ENCODE results near the gene NT5C1B.

NT5C1B gene

DNA sequence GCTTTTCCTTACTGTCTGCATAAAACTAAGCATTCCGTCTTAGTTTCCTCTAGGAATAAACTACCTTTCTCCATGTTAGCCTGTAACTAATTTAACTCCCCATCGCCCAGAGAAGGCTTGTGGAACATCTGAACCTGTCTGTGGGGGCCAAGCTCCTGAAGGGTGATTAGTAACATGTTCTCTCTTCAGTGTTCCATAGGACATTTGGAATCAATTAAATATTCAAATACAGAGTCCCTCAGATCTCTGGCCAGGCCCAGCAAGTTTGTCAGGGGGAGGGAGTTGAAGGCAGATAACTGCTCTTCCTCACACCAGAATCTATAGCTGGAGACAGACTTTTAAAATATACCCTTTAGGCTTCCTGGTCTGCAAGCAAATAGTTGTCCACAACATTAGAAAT lies 37.7 kb downstream of the NT5C1B start:
- no peak for DNase-seq (ENCODE audit: low read depth in 1 of 2, low spot score in 1 of 2)

DNA sequence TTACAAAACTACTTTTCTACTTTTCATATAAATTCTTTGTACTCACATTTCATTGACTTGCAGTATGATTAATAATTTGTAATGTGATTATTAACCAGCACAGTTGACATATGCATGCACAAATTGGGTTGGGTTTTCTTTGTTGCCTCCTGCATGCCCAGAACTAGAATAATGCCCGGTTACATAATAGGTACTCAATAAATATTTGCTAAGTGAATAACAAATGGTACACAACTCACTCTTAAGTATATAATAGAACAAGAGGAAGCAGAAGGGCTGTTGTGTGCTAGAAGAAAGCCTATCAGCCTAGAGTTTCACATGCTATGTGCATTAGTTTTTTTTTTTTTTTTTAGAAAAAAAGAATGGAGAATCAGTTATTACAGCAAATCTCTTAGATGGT lies 38.2 kb downstream of the NT5C1B start:
- no peak for DNase-seq (ENCODE audit: low read depth in 1 of 2, low spot score in 1 of 2)

DNA sequence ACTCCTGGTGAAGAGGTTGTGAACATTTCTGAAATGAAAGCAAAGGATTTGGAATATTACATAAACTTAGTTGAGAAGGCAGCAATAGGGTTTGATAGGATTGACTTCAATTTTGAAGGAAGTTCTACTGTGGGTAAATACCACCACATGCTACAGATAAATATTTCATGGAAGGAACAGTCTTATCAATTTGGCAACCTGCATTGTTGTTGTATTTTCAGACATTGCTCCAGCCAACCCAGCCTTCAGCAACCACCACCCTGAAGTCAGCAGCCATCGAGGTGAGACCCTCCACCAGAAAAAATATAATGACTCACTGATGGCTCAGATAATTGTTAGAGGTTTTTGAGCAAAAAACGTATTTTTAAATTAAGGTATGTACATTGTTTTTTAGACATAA lies 38.9 kb downstream of the NT5C1B start:
- no peak for DNase-seq (ENCODE audit: low read depth in 1 of 2, low spot score in 1 of 2)

DNA sequence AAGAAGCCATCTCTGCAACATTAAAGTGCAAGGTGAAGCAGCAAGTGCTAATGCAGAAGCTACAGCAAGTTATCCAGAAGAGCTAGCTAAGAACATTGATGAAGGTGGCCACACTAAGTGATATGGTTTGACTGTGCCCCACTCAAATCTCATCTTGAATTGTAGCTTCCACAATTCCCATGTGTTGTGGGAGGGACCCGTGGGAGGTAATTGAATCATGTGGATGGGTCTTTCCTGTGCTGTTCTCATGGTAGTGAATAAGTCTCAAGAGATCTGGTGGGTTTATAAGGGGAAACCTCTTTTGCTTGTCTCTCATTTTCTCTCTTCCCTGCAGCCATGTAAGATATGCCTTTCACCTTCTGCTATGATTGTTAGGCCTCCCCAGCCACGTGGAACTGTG lies 40.3 kb downstream of the NT5C1B start:
- DNase-seq (ENCODE audit: low read depth in 1 of 2, low spot score in 1 of 2): no peak

DNA sequence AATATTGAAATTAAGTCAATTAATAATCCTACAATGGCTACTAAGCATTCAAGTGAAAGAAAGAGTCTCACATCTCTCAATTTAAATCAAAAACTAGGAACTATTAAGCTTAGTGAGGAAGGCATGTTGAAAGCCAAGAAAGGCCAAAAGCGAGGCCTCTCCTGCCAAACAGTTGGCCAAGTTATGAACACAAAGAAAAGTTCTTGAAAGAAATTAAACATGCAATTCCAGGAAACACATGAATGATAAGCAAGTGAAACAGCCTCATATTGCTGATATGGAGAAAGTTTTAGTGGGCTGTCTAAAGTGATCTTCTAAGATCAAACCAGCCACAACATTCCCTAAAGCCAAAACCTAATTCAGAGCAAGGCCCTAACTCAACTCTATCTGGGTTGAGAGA lies 40.7 kb downstream of the NT5C1B start:
- DNase-seq (ENCODE audit: low read depth in 1 of 2, low spot score in 1 of 2): no peak

DNA sequence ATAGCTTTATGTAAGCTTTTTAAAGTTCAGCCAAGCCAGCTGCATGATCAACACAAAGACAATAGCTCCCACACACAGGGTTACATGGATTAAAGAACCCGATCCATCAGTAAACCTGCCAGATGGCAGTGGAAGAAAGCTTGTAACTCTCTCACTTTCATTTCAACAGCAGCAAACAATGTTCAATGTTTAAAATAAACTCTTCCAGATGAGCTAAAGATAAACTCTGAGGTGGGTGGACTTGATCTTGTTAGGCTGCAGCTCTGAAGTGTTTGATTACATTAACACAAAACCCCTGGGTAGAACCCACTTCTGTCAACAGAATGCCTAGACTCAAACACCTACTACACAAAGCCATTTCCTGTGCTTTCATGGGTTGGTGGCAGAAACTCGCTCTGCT lies 42.8 kb downstream of the NT5C1B start:
- DNase-seq (ENCODE audit: low read depth in 1 of 2, low spot score in 1 of 2): no peak

DNA sequence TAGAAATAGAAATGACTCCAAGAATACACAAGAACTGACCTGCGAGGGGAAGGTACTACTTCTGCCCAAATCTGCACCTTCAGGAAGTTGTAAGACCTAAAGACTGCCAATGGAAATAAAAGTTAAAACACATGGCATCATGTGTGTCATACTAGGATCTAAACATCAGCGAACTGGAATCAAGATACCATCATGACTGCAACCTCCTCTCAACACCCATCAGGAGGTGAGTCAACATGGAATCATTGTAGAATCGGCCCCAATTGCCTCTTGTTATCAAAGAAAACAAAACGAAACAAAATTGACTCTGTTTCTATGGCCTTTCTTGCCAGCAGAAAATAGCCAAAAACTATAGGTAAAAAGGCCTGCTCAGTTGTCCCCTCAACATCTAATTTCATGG lies 44.0 kb downstream of the NT5C1B start:
- DNase-seq (ENCODE audit: low read depth in 1 of 2, low spot score in 1 of 2): no peak

DNA sequence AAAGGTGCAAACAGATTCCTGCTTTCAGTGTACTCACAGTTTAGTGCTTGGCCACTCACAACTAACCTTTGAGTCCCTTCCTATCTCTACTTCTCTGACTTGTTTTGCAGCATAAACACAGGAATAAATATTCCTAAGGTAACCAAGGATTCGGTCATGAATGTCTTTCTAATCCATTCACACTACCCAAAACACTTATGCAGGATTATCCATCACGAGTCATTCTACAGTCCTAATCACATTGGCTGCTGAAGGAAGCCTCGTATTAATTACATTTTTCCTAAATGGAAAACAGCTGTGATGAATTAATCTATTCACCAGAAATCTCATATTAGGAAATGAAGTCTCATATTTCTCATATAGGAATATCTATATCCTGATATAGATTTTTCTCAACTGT lies 45.2 kb downstream of the NT5C1B start:
- no peak for DNase-seq (ENCODE audit: low read depth in 1 of 2, low spot score in 1 of 2)

DNA sequence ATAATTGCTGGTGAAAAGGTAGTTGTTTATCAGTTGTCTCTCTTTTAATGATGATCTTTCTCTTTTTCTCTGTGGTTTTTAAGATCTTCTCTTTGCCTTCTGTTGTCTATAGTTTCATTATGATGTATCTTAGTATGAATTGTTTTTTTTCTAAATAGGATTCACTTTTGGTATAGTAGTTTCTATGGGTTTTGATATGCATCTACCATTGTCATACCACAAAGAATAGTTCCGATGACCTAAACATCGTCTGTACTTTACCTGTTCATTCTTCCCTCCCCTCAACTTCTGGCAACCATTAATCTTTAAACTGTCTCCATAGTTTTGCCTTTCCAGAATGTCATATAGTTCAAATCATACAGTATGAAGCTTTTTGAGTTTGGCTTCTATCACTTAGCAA lies 48.5 kb downstream of the NT5C1B start:
- DNase-seq (ENCODE audit: low read depth in 1 of 2, low spot score in 1 of 2): no peak

DNA sequence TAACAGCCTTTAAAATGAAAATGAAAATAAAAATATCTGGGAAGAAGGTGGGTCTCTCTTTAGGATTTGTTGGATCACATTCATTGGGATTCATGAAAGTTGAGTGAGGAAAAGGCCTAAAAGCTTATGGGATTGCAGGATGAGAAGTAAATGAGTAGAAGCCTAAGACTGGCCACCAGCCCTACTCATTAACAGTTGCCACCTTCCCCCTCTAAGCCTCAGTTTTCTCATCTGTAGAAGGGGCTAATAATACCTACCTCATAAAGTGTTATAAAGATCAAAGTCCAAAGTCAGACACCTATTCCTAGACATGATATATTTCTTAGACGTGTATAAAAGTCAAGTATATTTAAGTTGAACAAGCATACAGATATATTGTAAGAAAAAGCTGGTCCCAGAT lies 52.7 kb downstream of the NT5C1B start:
- DNase-seq (ENCODE audit: low read depth in 1 of 2, low spot score in 1 of 2): no peak

DNA sequence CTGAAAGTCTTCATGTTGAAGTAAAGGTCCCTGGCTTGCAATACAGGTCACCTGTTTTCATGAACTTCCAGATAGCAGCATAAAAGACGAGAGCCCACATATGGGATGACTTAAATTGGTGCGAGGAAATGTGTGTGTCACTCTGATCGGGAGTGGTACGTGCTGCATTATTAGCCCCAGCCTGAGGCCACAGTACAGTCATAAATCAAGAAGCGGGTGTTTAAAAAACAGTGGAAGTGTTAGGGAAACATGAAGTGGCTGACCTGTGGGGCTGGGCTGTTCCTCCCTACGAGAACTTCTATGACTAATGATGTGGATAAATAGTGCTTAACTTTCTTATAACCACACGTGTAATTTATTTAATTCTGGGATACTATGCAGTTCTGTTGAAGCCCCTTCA lies 53.3 kb downstream of the NT5C1B start:
- no peak for DNase-seq (ENCODE audit: low read depth in 1 of 2, low spot score in 1 of 2)

DNA sequence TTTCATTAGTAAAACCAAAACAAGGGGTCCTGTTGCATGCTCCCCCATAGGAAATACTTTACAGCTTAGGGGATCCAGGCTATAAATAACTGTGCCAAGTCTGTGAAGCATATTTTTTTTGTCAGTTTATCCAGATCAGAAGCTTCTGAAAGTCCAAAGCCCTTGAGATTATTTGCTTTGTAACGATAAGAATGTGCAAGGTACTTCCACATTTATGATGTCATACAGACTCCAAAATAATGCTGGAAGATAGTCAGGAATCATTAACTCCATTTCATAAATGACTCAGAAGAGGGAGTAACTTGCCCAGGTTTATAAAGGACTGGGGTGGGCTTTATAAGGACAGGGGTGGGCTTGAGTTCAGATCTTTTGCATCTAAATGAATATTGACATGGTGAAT lies 58.2 kb downstream of the NT5C1B start:
- no peak for DNase-seq (ENCODE audit: low read depth in 1 of 2, low spot score in 1 of 2)

DNA sequence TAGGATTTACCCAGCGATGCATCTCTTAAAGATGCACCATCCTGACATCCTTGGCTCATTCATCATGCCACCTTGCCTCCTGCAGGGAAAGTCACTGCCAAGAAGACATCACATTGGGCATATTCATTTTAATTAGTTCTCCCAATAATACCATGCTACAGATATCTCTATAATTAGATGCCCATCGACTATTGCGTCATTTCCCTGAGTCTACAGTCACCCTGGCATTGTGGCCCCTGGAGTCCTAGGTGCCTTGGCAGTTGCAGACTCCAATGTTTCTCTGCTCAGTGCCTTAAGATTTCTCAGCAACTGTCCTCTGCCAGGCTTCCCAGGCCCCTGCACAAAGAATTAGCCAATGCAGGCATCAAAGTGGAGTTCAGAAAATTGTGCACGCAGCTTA lies 61.5 kb downstream of the NT5C1B start:
- DNase-seq (ENCODE audit: low read depth in 1 of 2, low spot score in 1 of 2): no peak

DNA sequence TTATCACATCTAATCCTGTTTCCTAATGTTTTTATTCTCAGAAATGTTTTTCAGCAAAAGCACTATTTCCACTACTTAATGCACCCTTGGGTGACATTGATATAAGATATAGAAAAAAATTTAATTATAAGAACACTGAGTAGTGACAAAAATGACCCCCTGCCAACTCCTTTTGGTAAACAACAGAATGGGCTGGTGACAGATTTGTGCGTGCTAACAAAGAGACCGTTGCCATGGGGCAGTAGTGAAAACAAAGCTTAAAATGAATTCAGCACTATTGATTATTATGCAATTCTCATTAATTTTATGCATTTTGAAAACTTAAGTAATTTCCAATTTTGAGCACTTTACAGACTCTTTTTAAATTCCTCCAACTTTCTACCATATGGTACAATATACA lies 62.0 kb downstream of the NT5C1B start:
- DNase-seq (ENCODE audit: low read depth in 1 of 2, low spot score in 1 of 2): no peak

DNA sequence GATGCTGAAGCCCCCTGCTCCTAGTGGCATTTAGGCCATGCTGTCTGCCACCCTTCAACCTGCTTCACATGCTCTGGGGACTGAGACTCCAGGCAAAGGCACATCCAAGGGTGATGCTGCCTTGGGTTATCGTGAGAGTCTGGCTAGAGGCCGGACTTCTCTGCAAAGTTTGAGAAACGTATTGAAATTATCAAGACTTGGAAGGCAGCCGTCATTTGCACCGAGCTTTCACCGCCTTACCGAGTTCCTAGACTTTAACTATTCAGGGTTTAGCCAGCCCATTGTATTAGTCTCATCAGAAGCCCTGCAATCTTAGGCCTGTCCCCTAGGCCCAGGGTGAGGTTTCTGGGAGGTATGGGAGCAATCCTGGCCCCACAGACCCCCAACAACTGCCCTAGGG lies 62.9 kb downstream of the NT5C1B start:
- DNase-seq (ENCODE audit: low read depth in 1 of 2, low spot score in 1 of 2): no peak

DNA sequence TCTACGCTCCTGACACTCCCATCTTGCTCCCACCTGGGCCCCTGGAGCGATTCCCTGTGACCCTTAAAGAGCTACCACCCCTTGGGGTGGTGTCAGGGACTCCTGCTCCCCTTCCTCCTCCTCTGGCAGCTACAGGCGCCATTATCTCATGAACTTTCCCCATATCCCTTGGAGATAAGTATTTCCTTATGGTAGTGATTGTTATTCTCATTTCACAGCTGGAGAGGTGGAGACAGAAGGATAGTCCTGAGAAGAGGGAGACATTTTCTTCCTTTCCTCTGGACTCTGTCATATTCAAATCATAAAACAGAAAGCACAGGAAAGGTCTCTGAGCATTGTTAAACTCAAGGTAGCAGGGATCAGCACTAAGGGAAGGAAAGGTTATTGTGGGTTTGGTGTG lies 63.5 kb downstream of the NT5C1B start:
- DNase-seq (ENCODE audit: low read depth in 1 of 2, low spot score in 1 of 2): no peak

DNA sequence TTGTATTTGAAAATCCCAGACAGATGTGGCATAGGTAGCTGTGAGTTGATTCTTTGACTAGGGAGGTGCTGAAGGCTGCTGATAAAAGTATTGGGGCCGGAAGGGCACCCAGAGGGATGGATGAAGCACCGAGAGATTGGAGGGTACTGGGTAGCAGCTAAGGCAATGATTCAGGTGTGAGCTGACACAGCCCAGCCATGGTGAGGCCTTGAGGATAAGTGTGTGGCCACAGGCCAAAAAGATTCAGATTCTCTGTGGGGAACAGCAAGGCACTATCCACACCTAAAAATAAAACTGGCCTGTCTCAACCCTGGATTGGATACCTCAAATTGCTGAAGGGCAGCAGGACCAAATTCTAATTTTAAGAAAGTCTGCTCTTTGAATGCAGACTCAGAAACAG lies 64.1 kb downstream of the NT5C1B start:
- no peak for DNase-seq (ENCODE audit: low read depth in 1 of 2, low spot score in 1 of 2)

DNA sequence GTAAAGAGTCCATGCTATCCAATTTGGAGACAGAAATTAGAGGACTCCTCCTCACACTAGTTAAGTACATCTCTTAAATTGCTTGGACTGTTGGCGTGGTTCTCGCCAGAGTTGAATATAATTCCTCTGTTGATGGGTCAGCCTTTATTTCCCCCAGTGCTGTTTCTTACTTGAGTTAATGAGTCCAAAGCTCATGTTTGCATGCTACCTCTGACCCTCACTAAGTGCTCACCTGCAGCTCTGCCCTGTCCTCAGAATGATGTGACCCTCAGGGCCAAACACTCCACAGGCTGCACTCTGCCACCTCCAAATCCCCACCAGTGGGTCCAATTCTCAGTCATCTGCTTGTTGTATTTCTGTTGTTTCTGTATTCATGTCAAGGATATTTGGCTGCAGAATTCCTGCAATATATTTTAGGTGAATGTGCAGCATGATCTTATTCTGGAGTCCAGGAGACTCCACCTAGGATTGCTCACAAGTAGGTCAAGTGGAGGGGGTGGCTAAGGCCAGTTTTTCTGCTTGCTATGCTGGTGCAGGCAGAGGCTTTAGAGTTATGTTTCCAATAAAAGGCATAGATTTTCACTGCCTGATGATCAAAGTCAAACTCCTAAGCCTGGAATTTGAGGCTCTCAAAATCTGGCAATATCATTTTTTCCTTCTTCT lies 66.8 kb downstream of the NT5C1B start:
- no peak for DNase-seq (ENCODE audit: low read depth in 1 of 2, low spot score in 1 of 2)

DNA sequence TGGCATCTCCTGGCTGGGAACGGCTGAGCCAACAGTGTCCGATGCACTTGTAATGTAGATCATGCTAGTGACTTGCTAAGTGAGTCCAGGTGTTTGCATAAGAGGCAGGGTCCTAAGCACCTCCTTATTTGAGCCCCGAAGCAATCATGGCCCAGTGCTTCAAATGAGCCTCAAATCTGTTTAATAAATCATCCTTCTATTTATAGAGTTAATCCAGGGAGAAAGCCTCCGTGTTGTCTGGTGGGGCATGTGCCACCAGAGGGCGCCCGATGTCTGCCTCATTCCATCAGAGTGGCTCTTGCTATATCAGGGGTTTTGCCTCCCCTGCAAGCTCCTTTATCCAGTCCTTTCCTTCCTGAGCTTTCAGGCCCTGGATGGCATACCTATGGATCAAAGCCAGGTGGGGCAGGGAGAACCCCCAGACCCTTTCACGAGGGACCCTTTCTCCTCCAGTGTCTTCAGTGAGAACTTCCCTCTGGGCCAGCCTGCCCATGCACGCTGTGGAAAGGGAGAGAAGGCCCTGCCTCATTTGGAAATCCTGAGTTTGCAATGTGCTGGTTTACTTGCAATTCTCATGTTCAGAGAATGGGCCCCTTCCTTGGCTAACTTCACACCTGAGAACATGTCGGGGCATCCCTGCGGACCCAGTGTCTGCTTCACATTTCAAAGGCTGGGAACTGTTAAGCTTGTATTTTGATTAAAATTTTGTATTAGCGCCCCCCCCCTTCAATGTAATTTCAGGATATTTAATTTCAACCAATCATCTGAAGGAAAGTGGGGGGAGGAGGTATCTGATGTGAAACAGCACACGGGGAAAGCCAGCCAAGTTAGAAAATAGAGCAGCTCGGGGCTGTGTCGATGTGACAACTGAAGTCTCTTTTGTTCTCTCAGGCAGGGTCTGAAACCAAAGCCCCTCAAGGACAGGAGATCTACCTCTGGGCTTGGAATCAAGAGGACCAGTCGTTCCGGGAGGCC lies 68.6 kb downstream of the NT5C1B start:
- peak; percentile 49 to 64 for DNase-seq (ENCODE audit: low read depth in 1 of 2, low spot score in 1 of 2)

DNA sequence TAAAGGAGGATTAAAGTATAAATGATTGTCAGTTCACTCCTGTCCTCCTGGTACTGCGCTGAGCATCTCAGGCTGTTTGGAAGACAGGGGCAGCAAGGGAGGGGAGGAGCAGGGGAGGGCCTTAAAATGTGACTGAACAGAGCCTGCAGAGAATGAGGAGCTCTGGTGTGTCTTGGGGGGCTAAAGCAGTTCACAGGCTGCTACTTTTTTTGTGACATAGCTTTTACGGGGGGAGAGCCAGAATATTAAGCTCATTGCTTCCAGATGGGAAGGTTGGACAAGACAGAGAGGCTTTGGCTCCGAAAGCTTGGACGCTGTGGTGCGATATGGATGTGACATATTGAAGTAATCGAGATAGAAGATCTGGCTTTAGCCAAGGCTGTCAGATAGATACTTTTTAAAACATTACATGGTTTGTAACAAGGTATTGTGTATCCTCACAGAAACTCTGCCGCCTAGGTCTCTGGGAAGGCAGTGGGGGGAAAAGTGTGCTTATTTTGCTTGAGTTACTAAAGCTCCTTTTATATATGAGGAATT lies 69.4 kb downstream of the NT5C1B start:
- DNase-seq (ENCODE audit: low read depth in 1 of 2, low spot score in 1 of 2): no peak

DNA sequence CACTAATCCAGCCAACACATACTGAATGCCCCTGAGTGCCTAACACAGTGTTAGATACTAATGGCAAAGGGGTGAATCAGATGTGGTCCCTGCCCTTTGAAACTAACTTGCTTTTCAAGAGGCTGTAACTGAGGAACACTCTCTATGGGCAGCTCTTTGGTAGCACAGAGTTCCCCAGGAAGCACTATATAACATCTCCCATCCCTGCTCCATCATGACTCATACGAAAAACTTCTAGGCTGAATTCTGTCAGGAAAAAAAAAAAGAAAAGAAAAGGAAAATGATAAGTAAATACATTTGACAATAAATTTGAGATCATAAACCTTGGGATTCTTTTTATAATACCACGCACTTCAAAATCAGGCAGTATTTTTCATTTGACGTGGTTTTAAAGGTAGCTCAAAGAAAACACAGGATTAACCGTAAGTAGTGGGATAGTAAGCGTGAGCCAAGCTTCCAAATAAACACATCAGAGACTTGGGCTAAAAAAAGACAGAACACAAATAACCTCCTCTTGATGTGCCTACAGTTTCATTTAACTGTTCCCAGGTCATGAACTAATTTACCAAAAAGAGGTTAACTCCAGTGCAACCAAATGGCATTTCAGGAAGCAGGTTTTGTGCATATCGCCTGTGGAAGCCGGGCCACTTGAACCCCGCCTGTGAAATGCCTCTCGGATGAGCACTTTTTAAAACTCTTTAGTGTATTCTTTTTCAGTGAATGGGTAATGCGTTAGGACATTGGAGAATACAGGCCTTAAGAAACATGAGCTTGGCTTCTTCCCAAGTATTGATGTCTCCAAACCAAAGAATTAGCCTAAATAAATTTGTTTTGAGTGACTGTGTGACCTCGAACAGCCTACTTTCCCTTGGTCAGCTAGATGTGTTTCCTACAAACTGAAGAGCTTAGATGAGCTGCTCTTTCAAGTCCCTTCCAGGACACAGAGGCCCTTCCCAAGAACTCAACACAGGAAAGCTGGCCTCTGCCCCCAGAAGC lies 71.0 kb downstream of the NT5C1B start:
- no peak for DNase-seq (ENCODE audit: low read depth in 1 of 2, low spot score in 1 of 2)

Data from stimulated activated CD4-positive, alpha-beta T cell treated with anti-CD3 and anti-CD28 coated beads, Interleukin-15, amount 100 ng/mL, for 1 hour (primary cell).